ENCODE results near the gene MYO1H.
A peak's percentile ranks its signal among the peaks of the same experiment; 100 is the strongest.

The MYO1H gene

GRCh38 chr12:109448707-109449390, 101.1 kb downstream of the MYO1H start:
- DNase-seq = no peak

GRCh38 chr12:109449845-109450532, 102.3 kb downstream of the MYO1H start:
- DNase-seq = no peak

GRCh38 chr12:109450980-109451379, 103.3 kb downstream of the MYO1H start:
- DNase-seq = no peak

- DNase-seq = no peak
Observed at GRCh38 chr12:109451400-109451799, 103.7 kb downstream of the MYO1H start.

GRCh38 chr12:109452489-109452888, 104.8 kb downstream of the MYO1H start:
- no peak for DNase-seq

- DNase-seq = no peak
Observed at GRCh38 chr12:109455706-109456105, 108.0 kb downstream of the MYO1H start.

- DNase-seq = no peak
Observed at GRCh38 chr12:109458086-109458485, 110.4 kb downstream of the MYO1H start.

GRCh38 chr12:109458771-109459208, 111.1 kb downstream of the MYO1H start:
- DNase-seq = no peak

GRCh38 chr12:109459247-109459646, 111.5 kb downstream of the MYO1H start:
- DNase-seq = no peak

GRCh38 chr12:109460538-109460937, 112.8 kb downstream of the MYO1H start:
- no peak for DNase-seq

- DNase-seq = peak; percentile 95
Observed at GRCh38 chr12:109461049-109461845, 113.5 kb downstream of the MYO1H start.

- peak; percentile 41 to 56 for DNase-seq
Observed at GRCh38 chr12:109461846-109462756, 114.4 kb downstream of the MYO1H start.

GRCh38 chr12:109462868-109463692, 115.4 kb downstream of the MYO1H start:
- peak; percentile 54 to 59 for DNase-seq

GRCh38 chr12:109463756-109464155, 116.1 kb downstream of the MYO1H start:
- no peak for DNase-seq

- no peak for DNase-seq
Observed at GRCh38 chr12:109464642-109465351, 117.1 kb downstream of the MYO1H start.

- DNase-seq = peak in 1 of 2 donors; percentile 4
Observed at GRCh38 chr12:109466305-109466704, 118.6 kb downstream of the MYO1H start.

- no peak for DNase-seq
Observed at GRCh38 chr12:109466821-109467220, 119.1 kb downstream of the MYO1H start.

GRCh38 chr12:109467978-109468676, 120.4 kb downstream of the MYO1H start:
- DNase-seq = peak; percentile 89 to 90

GRCh38 chr12:109469517-109469916, 121.8 kb downstream of the MYO1H start:
- DNase-seq = peak in 1 of 2 donors; percentile 4

GRCh38 chr12:109473006-109473405, 125.3 kb downstream of the MYO1H start:
- no peak for DNase-seq
